T-helper 2 cell treated with Interferon-gamma antibody and Interleukin-4, amounts not matched to agents 5 μg/mL and 100 μg/mL, for 36 hours (primary cell): ENCODE measurements around the gene WNT7B.

Experiments used
- DNase-seq: peaks from one replicate; pipeline ENCODE4 v3.0.0; 2021; ENCODE audit warnings: low spot score
- H3K27ac Mint-ChIP-seq: one replicate; pipeline ENCODE4 v1.8.0; 2021; ENCODE audit warnings: mild to moderate bottlenecking, mixed read lengths
- H3K27me3 Mint-ChIP-seq: one replicate; pipeline ENCODE4 v1.8.0; 2021; ENCODE audit warnings: low read depth, mixed read lengths
- H3K36me3 Mint-ChIP-seq: one replicate; pipeline ENCODE4 v1.8.0; 2021; ENCODE audit warnings: low read depth, mixed read lengths
- H3K4me1 Mint-ChIP-seq: one replicate; pipeline ENCODE4 v1.8.0; 2021; ENCODE audit warnings: low read depth, mixed read lengths
- H3K4me3 Mint-ChIP-seq: one replicate; pipeline ENCODE4 v1.8.0; 2022; ENCODE audit warnings: mild to moderate bottlenecking, moderate library complexity, mixed read lengths
- H3K9me3 Mint-ChIP-seq: one replicate; pipeline ENCODE4 v1.8.0; 2021; ENCODE audit warnings: mixed read lengths

Gene WNT7B

DNA sequence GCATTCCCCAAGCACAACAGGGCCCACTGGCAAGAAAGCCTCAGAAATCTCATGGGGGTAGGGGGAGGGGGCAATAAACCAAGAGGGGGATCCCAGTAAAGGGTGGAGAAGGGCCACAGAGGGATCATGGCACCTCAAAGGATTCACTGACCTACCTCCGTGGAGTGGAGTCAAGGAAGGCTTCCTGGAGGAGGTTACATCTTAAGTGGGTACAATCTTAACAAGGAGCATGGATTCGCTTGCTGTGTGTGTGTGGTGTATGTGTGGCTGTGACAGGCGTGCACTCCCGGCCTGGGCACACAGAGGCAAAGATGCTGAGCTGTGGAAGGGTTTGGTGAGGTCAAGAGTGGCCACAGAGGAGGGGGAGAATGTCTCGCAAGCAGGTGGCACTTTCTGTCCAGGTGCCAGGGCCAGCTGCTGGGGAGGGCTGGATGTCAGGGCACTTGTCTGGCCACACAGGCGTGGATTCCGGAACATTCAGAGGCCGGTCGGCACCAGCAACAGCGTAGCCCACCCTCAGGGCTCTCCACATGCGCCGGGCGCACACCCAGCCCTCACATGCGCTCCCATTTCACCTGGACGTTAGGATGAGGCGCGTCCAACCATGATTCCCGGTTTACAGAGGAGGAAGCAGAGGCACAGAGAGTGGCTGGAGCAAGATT, 43.3 kb downstream of the WNT7B start:
- H3K27ac Mint-ChIP-seq, result no peak overlapping the region
- H3K4me3 Mint-ChIP-seq, result no peak overlapping the region
- peaks cover 2% of the 10 kb centered on the region for H3K27me3 Mint-ChIP-seq
- H3K9me3 Mint-ChIP-seq, result no peaks in the 10 kb centered on the region
- H3K4me1 Mint-ChIP-seq, result no peaks in the 10 kb centered on the region
- H3K36me3 Mint-ChIP-seq, result no peaks in the 10 kb centered on the region
- no peak for DNase-seq

DNA sequence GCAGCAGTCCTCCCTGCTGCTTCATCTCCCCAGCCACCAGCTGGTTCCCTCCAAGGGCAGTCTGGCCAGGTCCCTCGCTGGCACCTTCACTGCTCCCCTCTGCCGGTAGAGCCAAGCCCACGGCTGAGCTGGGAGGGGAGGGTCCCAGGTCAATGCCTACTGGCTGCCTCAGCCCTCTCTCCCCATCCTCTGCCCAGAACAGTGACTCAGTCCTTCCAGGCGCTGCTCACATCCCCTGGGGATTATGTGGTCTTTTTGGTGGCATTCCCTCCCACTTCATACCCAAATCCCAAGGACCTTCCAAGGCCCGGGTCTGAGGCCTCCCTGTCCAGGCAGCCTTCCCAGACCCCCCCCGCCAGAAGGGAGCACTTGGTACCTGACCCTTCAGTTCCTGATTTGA, 44.9 kb downstream of the WNT7B start:
- DNase-seq, result no peak
- H3K4me3 Mint-ChIP-seq, result no peak overlapping the region

DNA sequence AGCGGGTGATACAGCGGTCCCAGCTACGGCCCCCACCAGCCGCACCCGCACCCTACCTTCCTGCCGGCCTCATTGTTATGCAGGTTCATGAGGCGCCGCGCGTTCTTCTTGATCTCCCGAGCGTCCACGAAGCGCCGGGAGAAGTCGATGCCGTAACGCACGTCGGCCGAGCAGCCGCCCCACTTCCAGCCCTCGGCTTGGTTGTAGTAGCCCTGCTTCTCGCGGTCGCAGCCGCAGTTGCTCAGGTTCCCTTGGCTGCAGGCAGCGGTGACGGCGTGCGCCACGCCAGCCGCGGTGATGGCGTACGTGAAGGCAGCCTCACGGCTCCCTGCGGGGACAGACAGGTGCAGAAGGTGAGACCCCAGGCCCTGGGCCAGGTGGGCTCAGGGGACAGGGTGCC, 45.9 kb downstream of the WNT7B start:
- no peak for DNase-seq

More for the DNA sequence above, 44.9 kb downstream of the WNT7B start:
- H3K9me3 Mint-ChIP-seq, result no peaks in the 10 kb centered on the region
- H3K36me3 Mint-ChIP-seq, result no peaks in the 10 kb centered on the region
- H3K4me1 Mint-ChIP-seq, result no peaks in the 10 kb centered on the region
- H3K27ac Mint-ChIP-seq, result no peak overlapping the region
- H3K27me3 Mint-ChIP-seq, result peaks cover 2% of the 10 kb centered on the region

DNA sequence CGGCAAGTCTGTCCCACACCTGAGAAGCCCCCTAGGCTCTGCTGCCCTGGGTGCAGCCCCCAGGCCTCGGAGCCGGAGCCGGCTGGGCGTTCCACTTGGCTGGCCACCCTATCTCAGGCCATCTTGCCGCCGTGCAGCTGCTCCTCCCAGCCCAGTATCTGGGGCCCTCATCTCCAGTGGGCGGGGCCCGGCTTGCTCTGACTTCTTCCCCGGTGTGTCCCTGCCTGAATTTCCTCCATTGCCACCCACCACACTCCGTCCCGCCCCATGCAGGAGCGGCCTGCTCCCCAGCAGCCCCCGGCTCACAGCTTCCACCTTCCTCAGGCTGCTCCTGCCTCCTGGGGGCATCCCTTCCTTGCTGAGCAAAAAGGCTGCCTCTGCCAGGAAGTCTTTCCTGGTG, 46.6 kb downstream of the WNT7B start:
- H3K4me1 Mint-ChIP-seq, result no peaks in the 10 kb centered on the region
- no peaks in the 10 kb centered on the region for H3K36me3 Mint-ChIP-seq
- no peaks in the 10 kb centered on the region for H3K9me3 Mint-ChIP-seq
- H3K27ac Mint-ChIP-seq, result no peak overlapping the region
- DNase-seq, result no peak
- peaks cover 2% of the 10 kb centered on the region for H3K27me3 Mint-ChIP-seq
- no peak overlapping the region for H3K4me3 Mint-ChIP-seq

More for the DNA sequence above, 45.9 kb downstream of the WNT7B start:
- no peak overlapping the region for H3K4me3 Mint-ChIP-seq
- H3K36me3 Mint-ChIP-seq, result no peaks in the 10 kb centered on the region
- H3K4me1 Mint-ChIP-seq, result no peaks in the 10 kb centered on the region
- peaks cover 2% of the 10 kb centered on the region for H3K27me3 Mint-ChIP-seq
- H3K27ac Mint-ChIP-seq, result no peak overlapping the region
- H3K9me3 Mint-ChIP-seq, result no peaks in the 10 kb centered on the region

GRCh38 chr22:45929649-45930048, 47.3 kb downstream of the WNT7B start:
- no peaks in the 10 kb centered on the region for H3K36me3 Mint-ChIP-seq
- H3K9me3 Mint-ChIP-seq, result no peaks in the 10 kb centered on the region
- DNase-seq, result no peak
- H3K4me3 Mint-ChIP-seq, result no peak overlapping the region
- H3K27ac Mint-ChIP-seq, result no peak overlapping the region
- H3K27me3 Mint-ChIP-seq, result peaks cover 2% of the 10 kb centered on the region
- no peaks in the 10 kb centered on the region for H3K4me1 Mint-ChIP-seq

DNA sequence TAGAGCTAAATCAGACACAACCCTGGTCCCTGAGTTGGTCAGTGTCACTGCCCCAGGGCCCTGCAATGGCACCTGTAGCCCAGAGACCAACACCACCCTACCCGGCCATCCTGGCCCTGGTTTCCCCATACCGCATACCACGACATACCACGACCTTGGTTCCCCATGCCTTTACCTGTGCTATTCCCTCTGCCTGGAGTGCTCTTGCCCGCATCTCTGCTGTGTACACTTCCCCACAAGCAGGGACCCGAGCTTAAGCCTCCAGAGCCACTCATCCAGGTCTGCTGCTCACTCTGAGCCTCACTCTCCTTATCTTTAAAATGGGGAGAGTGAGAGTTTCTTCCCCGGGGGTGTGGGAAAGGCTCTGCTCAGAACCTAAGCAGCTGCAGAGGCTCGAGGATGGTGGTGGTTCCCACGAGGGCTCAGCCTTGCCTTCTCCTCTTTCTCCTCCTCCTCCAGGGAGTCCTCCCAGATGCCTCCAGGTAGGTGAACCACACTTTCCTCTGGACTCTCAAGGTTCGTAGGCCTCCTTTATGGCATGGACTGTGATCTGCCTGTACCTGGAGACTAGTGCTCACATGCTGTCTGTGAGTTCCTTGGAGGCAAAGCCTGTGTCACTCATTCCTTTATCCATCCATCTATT, 48.1 kb downstream of the WNT7B start:
- Mint-ChIP-seq H3K27ac (no peak overlapping the region), H3K4me1 (no peaks in the 10 kb centered on the region), H3K27me3 (peaks cover 2% of the 10 kb centered on the region), H3K36me3 (no peaks in the 10 kb centered on the region), H3K9me3 (no peaks in the 10 kb centered on the region), H3K4me3 (no peak overlapping the region)
- no peak for DNase-seq

GRCh38 chr22:45927059-45927458, 49.9 kb downstream of the WNT7B start:
- Mint-ChIP-seq H3K36me3 (no peaks in the 10 kb centered on the region), H3K4me3 (no peak overlapping the region), H3K4me1 (no peaks in the 10 kb centered on the region), H3K27ac (no peak overlapping the region), H3K9me3 (no peaks in the 10 kb centered on the region), H3K27me3 (peaks cover 2% of the 10 kb centered on the region)
- DNase-seq, result no peak

- H3K4me3 Mint-ChIP-seq, result no peak overlapping the region
- H3K9me3 Mint-ChIP-seq, result no peaks in the 10 kb centered on the region
- no peak overlapping the region for H3K27ac Mint-ChIP-seq
These were observed 50.5 kb downstream of the WNT7B start for GRCh38 chr22:45926433-45926832.

GRCh38 chr22:45925811-45926351, 51.1 kb downstream of the WNT7B start:
- DNase-seq, result no peak
- Mint-ChIP-seq H3K27ac (no peak overlapping the region), H3K27me3 (no peaks in the 10 kb centered on the region), H3K4me1 (no peaks in the 10 kb centered on the region), H3K9me3 (no peaks in the 10 kb centered on the region), H3K4me3 (no peak overlapping the region), H3K36me3 (no peaks in the 10 kb centered on the region)

More at GRCh38 chr22:45926433-45926832, 50.5 kb downstream of the WNT7B start:
- no peak for DNase-seq
- no peaks in the 10 kb centered on the region for H3K4me1 Mint-ChIP-seq
- no peaks in the 10 kb centered on the region for H3K36me3 Mint-ChIP-seq
- H3K27me3 Mint-ChIP-seq, result no peaks in the 10 kb centered on the region

DNA sequence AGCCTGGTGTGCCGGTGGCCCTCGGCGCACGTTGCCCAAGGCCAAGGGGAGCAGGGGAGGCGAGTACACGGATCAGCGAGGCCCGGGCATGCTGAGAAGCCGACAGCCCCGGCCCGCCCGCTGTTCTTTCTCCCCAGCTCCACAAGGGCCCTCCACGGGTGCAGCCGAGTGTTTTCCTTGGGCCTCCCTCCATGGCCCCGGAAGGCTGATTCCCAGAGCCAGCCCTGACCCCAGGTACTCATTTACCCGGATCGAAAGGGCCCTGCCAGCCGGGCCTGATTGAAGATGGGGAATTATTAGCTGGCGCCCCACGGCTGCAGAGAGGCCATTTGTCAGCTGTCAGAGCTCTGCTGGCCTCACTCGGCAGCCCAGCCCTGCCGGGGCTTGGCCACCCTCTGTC, 53.1 kb downstream of the WNT7B start:
- Mint-ChIP-seq H3K4me3 (no peak overlapping the region), H3K27ac (no peak overlapping the region), H3K27me3 (no peaks in the 10 kb centered on the region), H3K4me1 (no peaks in the 10 kb centered on the region), H3K9me3 (no peaks in the 10 kb centered on the region), H3K36me3 (no peaks in the 10 kb centered on the region)
- DNase-seq, result no peak

- H3K4me1 Mint-ChIP-seq, result no peaks in the 10 kb centered on the region
- no peaks in the 10 kb centered on the region for H3K27me3 Mint-ChIP-seq
- H3K9me3 Mint-ChIP-seq, result no peaks in the 10 kb centered on the region
- no peak overlapping the region for H3K4me3 Mint-ChIP-seq
- no peaks in the 10 kb centered on the region for H3K36me3 Mint-ChIP-seq
- no peak overlapping the region for H3K27ac Mint-ChIP-seq
- no peak for DNase-seq
These were observed 53.8 kb downstream of the WNT7B start for GRCh38 chr22:45923212-45923611.

- H3K4me3 Mint-ChIP-seq, result no peak overlapping the region
- DNase-seq, result no peak
- H3K36me3 Mint-ChIP-seq, result no peaks in the 10 kb centered on the region
- H3K9me3 Mint-ChIP-seq, result no peaks in the 10 kb centered on the region
- no peaks in the 10 kb centered on the region for H3K4me1 Mint-ChIP-seq
- no peak overlapping the region for H3K27ac Mint-ChIP-seq
- no peaks in the 10 kb centered on the region for H3K27me3 Mint-ChIP-seq
These were observed 54.3 kb downstream of the WNT7B start for GRCh38 chr22:45922661-45923060.

DNA sequence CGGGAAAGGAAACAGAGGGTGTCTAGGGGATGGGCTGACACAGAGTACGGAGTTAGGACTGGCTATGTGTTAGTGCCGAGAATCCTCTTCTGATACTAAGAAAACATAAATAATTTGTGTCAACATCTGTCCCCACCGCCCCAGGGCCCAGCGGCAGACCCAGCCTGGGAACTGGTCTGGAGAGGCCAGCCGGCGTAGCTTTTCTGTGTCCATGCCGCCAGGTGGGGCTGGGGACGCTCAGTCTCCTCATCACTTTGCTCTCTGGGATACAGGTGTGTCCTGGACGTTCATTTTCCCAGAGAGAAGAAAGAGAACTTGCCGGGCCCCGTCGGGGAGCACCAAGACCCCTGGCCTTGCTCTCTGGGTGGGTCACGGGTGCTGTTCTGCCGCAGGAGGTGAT, 54.7 kb downstream of the WNT7B start:
- Mint-ChIP-seq H3K4me1 (no peaks in the 10 kb centered on the region), H3K4me3 (no peak overlapping the region), H3K27me3 (no peaks in the 10 kb centered on the region), H3K27ac (no peak overlapping the region), H3K36me3 (no peaks in the 10 kb centered on the region), H3K9me3 (no peaks in the 10 kb centered on the region)
- DNase-seq, result no peak

GRCh38 chr22:45919504-45920286, 57.3 kb downstream of the WNT7B start:
- Mint-ChIP-seq H3K9me3 (no peaks in the 10 kb centered on the region), H3K27ac (no peak overlapping the region), H3K4me3 (no peak overlapping the region), H3K4me1 (no peaks in the 10 kb centered on the region), H3K27me3 (no peaks in the 10 kb centered on the region), H3K36me3 (no peaks in the 10 kb centered on the region)
- no peak for DNase-seq
